OCI-LY7 (cell line): ENCODE data around the gene GALNTL6.

Source experiments
- EZH2phosphoT487 ChIP-seq: fragments of 200-600 bp; sonication (generic); IDR thresholded peaks from 2 replicates; pipeline ENCODE4 v1.6.1; 2018; ENCODE audit warnings: low read depth, borderline replicate concordance, mild to moderate bottlenecking, mixed run types, antibody characterized with exemption, low read length, moderate library complexity, mixed read lengths
- TF ChIP-seq, protein P1 (sequence below): fragments of 200-600 bp; sonication (generic); conservative IDR thresholded peaks from 2 replicates; pipeline ENCODE4 v1.5.1; 2014; ENCODE audit warnings: mild to moderate bottlenecking, antibody characterized with exemption, low read length, moderate library complexity, mixed read lengths

DNA sequence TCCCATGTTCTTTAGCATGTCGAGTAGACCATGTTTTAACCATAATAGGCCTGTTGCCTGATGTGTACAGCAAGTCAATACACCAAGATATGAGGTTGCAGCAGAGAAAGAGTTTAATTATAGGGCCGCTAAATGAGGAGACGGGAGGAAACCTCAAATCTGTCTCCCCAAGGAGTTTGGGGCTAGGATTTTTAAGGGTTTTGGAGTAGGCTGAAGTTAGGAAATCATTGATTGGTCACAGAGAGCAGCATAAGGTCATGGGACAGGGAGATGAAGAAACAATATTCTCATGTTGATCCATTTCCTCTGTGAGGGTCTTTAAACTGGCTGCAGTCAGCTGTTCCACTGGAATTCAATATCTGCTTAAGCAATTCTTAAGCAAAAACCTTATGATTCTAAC is 1195.2 kb downstream of the GALNTL6 start:
- TF ChIP-seq, protein P1, sequence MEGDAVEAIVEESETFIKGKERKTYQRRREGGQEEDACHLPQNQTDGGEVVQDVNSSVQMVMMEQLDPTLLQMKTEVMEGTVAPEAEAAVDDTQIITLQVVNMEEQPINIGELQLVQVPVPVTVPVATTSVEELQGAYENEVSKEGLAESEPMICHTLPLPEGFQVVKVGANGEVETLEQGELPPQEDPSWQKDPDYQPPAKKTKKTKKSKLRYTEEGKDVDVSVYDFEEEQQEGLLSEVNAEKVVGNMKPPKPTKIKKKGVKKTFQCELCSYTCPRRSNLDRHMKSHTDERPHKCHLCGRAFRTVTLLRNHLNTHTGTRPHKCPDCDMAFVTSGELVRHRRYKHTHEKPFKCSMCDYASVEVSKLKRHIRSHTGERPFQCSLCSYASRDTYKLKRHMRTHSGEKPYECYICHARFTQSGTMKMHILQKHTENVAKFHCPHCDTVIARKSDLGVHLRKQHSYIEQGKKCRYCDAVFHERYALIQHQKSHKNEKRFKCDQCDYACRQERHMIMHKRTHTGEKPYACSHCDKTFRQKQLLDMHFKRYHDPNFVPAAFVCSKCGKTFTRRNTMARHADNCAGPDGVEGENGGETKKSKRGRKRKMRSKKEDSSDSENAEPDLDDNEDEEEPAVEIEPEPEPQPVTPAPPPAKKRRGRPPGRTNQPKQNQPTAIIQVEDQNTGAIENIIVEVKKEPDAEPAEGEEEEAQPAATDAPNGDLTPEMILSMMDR, result no peak
- no peak for TF ChIP-seq EZH2phosphoT487
